Suprapubic skin (tissue), 4 donors: ENCODE measurements around the gene SFMBT1. TPM values are rescaled to one million over a fixed set of nuclear protein-coding genes. Genes with fewer than 3 reads are reported as not detected.

ENCODE experiments used
- DNase-seq, 2 donors: peaks; one replicate each; pipeline ENCODE4 v3.0.0-alpha.2; 2019; ENCODE audit warnings: low spot score in 2 of 2
- H3K27ac ChIP-seq: fragments of 200-600 bp; sonication (generic); one replicate; pipeline ENCODE4 v1.5.1; 2019
- H3K27me3 ChIP-seq: fragments of 200-600 bp; sonication (generic); one replicate; pipeline ENCODE4 v1.5.1; 2019
- H3K36me3 ChIP-seq: fragments of 200-600 bp; sonication (generic); one replicate; pipeline ENCODE4 v1.5.1; 2019
- H3K4me1 ChIP-seq: fragments of 200-600 bp; sonication (generic); one replicate; pipeline ENCODE4 v1.5.1; 2019
- H3K4me3 ChIP-seq: fragments of 200-600 bp; sonication (generic); one replicate; pipeline ENCODE4 v1.5.1; 2019; ENCODE audit warnings: mild to moderate bottlenecking
- H3K9me3 ChIP-seq: fragments of 200-600 bp; sonication (generic); one replicate; pipeline ENCODE4 v1.5.1; 2019
- EP300 ChIP-seq: sonication (generic); formaldehyde crosslinking; IDR thresholded peaks from one replicate; pipeline ENCODE4 v1.6.1; 2017; ENCODE audit warnings: antibody characterized with exemption
- POLR2A ChIP-seq, 2 donors: fragments of 450-650 bp; IDR thresholded peaks; one replicate each; pipeline ENCODE4 v1.6.1; 2017; ENCODE audit warnings: antibody characterized with exemption in 2 of 2, mild to moderate bottlenecking in 2 of 2, moderate library complexity in 2 of 2
- POLR2AphosphoS5 ChIP-seq, 3 donors: sonication (generic); formaldehyde crosslinking; IDR thresholded peaks; one replicate each; pipeline ENCODE4 v1.6.1; 2017; ENCODE audit warnings: antibody characterized with exemption in 3 of 3
- WGBS: methylation state at CpG from one replicate; pipeline ENCODE4 v1.1.5; 2018; 5-methylcytosine and 5-hydroxymethylcytosine counted together
- total RNA-seq, 4 donors: library from RNA; depleted of rRNA; stranded (reverse); fragments of >200 nt; gene quantifications; one replicate each; pipeline ENCODE4 v1.1.0, GENCODE V29; 2016
- TF ChIP-seq, protein P1 (sequence below), 2 donors: fragments of 200-600 bp in 1 of 2; fragments of 450-650 bp in 1 of 2; sonication (generic) in 1 of 2; IDR thresholded peaks; one replicate each; pipeline ENCODE4 v1.5.1; 2016 to 2019; ENCODE audit warnings: antibody characterized with exemption in 2 of 2, mild to moderate bottlenecking in 1 of 2, moderate library complexity in 1 of 2

SFMBT1 gene
- total RNA-seq, 4 donors from 2014 or later, result 9.7 to 25.5 (median 13.1) TPM

DNA sequence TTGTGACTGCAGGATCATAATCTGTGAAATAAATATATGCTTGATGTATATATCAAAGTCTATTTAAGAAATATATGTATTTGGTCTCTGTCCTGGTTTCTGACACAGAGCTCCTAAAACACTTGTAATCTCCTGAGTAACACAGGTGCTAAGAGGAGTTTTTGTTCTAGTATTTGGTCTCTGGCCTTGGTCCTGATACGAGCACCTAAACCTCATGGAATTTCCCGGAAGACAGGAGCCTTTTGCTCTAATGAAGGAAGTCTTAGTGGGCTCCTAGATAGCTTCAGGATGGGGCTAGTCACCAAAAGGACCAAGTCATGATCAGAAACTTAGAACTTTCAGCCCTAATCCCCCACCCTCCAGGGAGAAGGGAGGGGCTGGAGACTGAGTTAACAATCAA is 191.9 kb downstream of the SFMBT1 start:
- Histone ChIP-seq H3K9me3 (no peaks in the 10 kb centered on the region), H3K4me1 (no peaks in the 10 kb centered on the region), H3K27ac (no peak overlapping the region), H3K4me3 (no peak overlapping the region), H3K36me3 (peaks cover 37% of the 10 kb centered on the region), H3K27me3 (no peaks in the 10 kb centered on the region)
- 90% methylated on average over 2 of the region's 2 CpGs for WGBS
- TF ChIP-seq POLR2AphosphoS5 (IDR thresholded peaks at IDR 0.05) (no peak), POLR2A (IDR thresholded peaks at IDR 0.05) (no peak), EP300 (no peak)
- TF ChIP-seq, protein P1, sequence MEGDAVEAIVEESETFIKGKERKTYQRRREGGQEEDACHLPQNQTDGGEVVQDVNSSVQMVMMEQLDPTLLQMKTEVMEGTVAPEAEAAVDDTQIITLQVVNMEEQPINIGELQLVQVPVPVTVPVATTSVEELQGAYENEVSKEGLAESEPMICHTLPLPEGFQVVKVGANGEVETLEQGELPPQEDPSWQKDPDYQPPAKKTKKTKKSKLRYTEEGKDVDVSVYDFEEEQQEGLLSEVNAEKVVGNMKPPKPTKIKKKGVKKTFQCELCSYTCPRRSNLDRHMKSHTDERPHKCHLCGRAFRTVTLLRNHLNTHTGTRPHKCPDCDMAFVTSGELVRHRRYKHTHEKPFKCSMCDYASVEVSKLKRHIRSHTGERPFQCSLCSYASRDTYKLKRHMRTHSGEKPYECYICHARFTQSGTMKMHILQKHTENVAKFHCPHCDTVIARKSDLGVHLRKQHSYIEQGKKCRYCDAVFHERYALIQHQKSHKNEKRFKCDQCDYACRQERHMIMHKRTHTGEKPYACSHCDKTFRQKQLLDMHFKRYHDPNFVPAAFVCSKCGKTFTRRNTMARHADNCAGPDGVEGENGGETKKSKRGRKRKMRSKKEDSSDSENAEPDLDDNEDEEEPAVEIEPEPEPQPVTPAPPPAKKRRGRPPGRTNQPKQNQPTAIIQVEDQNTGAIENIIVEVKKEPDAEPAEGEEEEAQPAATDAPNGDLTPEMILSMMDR (IDR thresholded peaks at IDR 0.05), result no peak
- DNase-seq, result no peak

Other genes with a start within 250 kb of the SFMBT1 start
- 10 to 100 TPM in 1 of 4 donors, 1 to 10 TPM in 3; 2.1 to 12.2 (median 4.6) TPM for gene ITIH4, start 215.4 kb downstream of the SFMBT1 start, total RNA-seq
- 10 to 100 TPM in 2 of 4 donors, 1 to 10 TPM in 2; 1.6 to 14.5 (median 8.3) TPM for gene MUSTN1, start 211.1 kb downstream of the SFMBT1 start, total RNA-seq
- gene STIMATE, start 148.5 kb downstream of the SFMBT1 start, total RNA-seq, result 10 to 100 TPM; 15.9 to 25.7 (median 19.3) TPM
- 10 to 100 TPM in 2 of 4 donors, 1 to 10 TPM in 2; 8.3 to 19.7 (median 10.2) TPM for gene RFT1, start 84.4 kb upstream of the SFMBT1 start, total RNA-seq
- 10 to 100 TPM; 27.9 to 31.3 (median 29.3) TPM for gene PRKCD, start 115.1 kb upstream of the SFMBT1 start, total RNA-seq
- gene TKT, start 209.9 kb upstream of the SFMBT1 start, total RNA-seq, result 100 to 1,000 TPM; 107 to 194 (median 155) TPM